Breast epithelium (tissue), 3 donors: Measurements from ENCODE around the gene FKBP14.

ENCODE experiments used
- CTCF ChIP-seq, 3 donors: fragments of 450-650 bp; IDR thresholded peaks; one replicate each; pipeline ENCODE4 v1.5.1; 2016 to 2017; ENCODE audit warnings: antibody characterized with exemption in 3 of 3, mild to moderate bottlenecking in 3 of 3, moderate library complexity in 3 of 3
- POLR2A ChIP-seq: fragments of 450-650 bp; IDR thresholded peaks from one replicate; pipeline ENCODE4 v1.6.1; 2016; ENCODE audit warnings: antibody characterized with exemption, mild to moderate bottlenecking, moderate library complexity
- POLR2AphosphoS5 ChIP-seq, 3 donors: sonication (generic); formaldehyde crosslinking; IDR thresholded peaks; one replicate each; pipeline ENCODE4 v1.6.1; 2017; ENCODE audit warnings: antibody characterized with exemption in 3 of 3

DNA sequence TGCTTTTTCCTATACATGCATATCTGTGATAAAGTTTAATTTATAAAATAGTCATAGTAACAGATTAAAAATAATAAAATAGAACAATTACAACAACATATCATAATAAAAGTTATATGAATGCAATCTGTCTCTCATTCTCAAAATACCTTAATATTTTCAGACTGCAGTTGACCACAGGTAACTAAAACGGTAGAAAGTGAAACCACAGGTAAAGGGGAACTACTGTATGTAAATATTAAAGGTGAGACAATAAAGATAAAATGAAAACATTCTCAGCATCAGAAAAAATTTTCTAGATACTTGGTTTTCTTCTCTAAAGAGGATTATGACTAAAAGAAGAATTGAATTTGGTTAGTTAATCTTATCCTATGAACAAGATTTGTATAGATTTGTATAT, 6.0 kb downstream of the FKBP14 start:
- TF ChIP-seq CTCF (IDR thresholded peaks at IDR 0.05) (no peak), POLR2AphosphoS5 (IDR thresholded peaks at IDR 0.05) (no peak), POLR2A (no peak)
